ENCODE measurements around the gene BABAM2. TPM values are rescaled to one million over a fixed set of nuclear protein-coding genes. Genes with fewer than 3 reads are reported as not detected.

BABAM2 gene
- total RNA-seq, 4 donors from 2014 or later: 57.2 to 72.2 (median 67.5) TPM

DNA sequence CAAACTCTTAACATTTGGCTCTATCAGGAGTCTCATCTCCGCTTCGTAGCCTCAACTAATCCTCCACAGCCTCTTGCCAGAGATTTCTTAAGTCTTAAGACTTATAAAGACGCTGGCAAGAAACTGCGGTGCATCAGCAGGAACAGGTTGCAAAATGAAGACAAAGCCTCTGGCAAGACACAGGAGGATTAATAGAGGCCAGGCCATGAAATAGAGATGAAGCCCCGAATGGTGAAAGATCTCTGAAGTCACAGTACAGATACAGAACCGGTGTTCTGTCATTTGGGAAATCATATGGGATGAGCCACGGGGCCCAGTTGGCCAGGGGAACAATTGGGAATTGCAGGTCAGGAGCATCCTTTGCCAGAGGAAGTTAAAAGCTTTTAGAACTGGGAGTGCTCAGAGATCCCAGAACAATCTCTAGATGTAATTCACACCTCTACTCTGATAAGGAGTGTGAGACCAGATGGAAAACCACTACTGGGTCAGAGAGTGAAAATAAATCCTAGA is 311.2 kb downstream of the BABAM2 start:
- no peak for TF ChIP-seq CTCF (IDR thresholded peaks at IDR 0.05 in 4 of 5, conservative IDR thresholded peaks at IDR 0.05 in 1 of 5)
- peak; percentile 47 to 64 for TF ChIP-seq POLR2A (IDR thresholded peaks at IDR 0.05)
- H3K9me3 ChIP-seq: no peaks in the 10 kb centered on the region
- peak; percentile 92 to 94 for ATAC-seq
- no peaks in the 10 kb centered on the region for H3K27me3 ChIP-seq
- intact Hi-C loops (cut with DNase I; ENCODE audit: low total_unique reads) (loop anchor here (1.0 to 5.0 kb wide), 6 partner anchors 38 to 309 kb away; partner anchors contain the start of genes BABAM2 and RBKS), in situ Hi-C loops (cut with MboI; ENCODE audit: low sequenced_read_pairs in 4 of 4) (loop anchor here in 1 of 4 donors (5.0 kb wide), 1 partner anchor 39 kb away; no protein-coding TSS in a partner anchor)
- H3K4me1 ChIP-seq: peaks cover 25 to 38% of the 10 kb centered on the region in 2 donors
- H3K27ac ChIP-seq: peak overlapping the region; percentile 75 to 87 (median 82)
- H3K36me3 ChIP-seq: no peaks in the 10 kb centered on the region
- DNase-seq: peak; percentile 85 to 93
- H3K4me3 ChIP-seq: no peak overlapping the region

DNA sequence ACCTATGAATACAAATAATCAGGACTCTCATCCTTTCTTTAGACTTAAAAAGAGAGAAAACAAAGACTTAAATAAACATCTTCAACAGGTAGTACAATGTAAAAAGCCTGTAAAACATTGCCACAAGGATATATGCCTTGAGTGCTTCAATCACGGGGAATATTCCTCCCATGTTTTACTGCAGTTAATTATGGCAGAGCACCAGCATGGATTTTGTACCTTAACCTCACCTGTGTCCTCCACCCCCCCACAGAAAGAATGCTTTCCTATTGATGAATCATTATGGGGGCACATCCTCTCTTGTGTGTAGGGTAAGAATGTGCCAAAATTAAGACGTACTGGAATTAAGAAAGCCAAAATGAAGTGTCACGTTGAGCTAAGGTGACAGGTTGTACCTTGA is 312.2 kb downstream of the BABAM2 start:
- Histone ChIP-seq H3K4me1 (peaks cover 25 to 38% of the 10 kb centered on the region in 2 donors), H3K27ac (peak overlapping the region; percentile 75 to 87 (median 82)), H3K4me3 (no peak overlapping the region), H3K27me3 (no peaks in the 10 kb centered on the region), H3K36me3 (no peaks in the 10 kb centered on the region), H3K9me3 (no peaks in the 10 kb centered on the region)
- ATAC-seq: no peak
- DNase-seq: no peak
- in situ Hi-C loops (cut with MboI; ENCODE audit: low sequenced_read_pairs in 4 of 4): loop anchor here in 1 of 4 donors (5.0 kb wide), 1 partner anchor 40 kb away; no protein-coding TSS in a partner anchor
- TF ChIP-seq POLR2A (IDR thresholded peaks at IDR 0.05) (no peak), CTCF (IDR thresholded peaks at IDR 0.05 in 4 of 5, conservative IDR thresholded peaks at IDR 0.05 in 1 of 5) (no peak)
- intact Hi-C loops (cut with DNase I; ENCODE audit: low total_unique reads): loop anchor here (2.0 to 5.0 kb wide), 3 partner anchors 130 to 310 kb away; partner anchors contain the start of genes BABAM2 and RBKS

GRCh38 chr2:28206762-28207161 is 316.2 kb downstream of the BABAM2 start:
- TF ChIP-seq CTCF (IDR thresholded peaks at IDR 0.05 in 4 of 5, conservative IDR thresholded peaks at IDR 0.05 in 1 of 5) (no peak), POLR2A (IDR thresholded peaks at IDR 0.05) (no peak)
- in situ Hi-C loops (cut with MboI; ENCODE audit: low sequenced_read_pairs in 4 of 4): no loop called here
- ATAC-seq (no peak), DNase-seq (no peak)
- H3K27me3 ChIP-seq: no peaks in the 10 kb centered on the region
- no peaks in the 10 kb centered on the region for H3K9me3 ChIP-seq
- intact Hi-C loops (cut with DNase I; ENCODE audit: low total_unique reads): no loop called here
- no peak overlapping the region for H3K4me3 ChIP-seq
- H3K4me1 ChIP-seq: peaks cover 15 to 21% of the 10 kb centered on the region in 2 donors
- H3K27ac ChIP-seq: no peak overlapping the region
- H3K36me3 ChIP-seq: no peaks in the 10 kb centered on the region

- no peak overlapping the region for H3K4me3 ChIP-seq
- ATAC-seq (no peak), DNase-seq (no peak)
- peak overlapping the region in 2 of 4 donors; percentile 5 to 47 for H3K27ac ChIP-seq
- in situ Hi-C loops (cut with MboI; ENCODE audit: low sequenced_read_pairs in 4 of 4) (no loop called here), intact Hi-C loops (cut with DNase I; ENCODE audit: low total_unique reads) (no loop called here)
- no peaks in the 10 kb centered on the region for H3K36me3 ChIP-seq
- H3K9me3 ChIP-seq: no peaks in the 10 kb centered on the region
- H3K27me3 ChIP-seq: no peaks in the 10 kb centered on the region
- TF ChIP-seq POLR2A (IDR thresholded peaks at IDR 0.05): no peak
- no peak for TF ChIP-seq CTCF (IDR thresholded peaks at IDR 0.05 in 4 of 5, conservative IDR thresholded peaks at IDR 0.05 in 1 of 5)
- peaks cover 11% of the 10 kb centered on the region in 2 donors for H3K4me1 ChIP-seq
These were observed 318.7 kb downstream of the BABAM2 start for GRCh38 chr2:28209261-28209691.

All from gastrocnemius medialis (tissue), 4 donors.